ENCODE data around the gene CACNA1H.

The CACNA1H gene

GRCh38 chr16:1157639-1158455 is 4.9 kb downstream of the CACNA1H start:
- H3K4me3 ChIP-seq (ENCODE audit: low read depth, low read length) = no peak overlapping the region
- peak overlapping the region; percentile 100 for H3K27ac ChIP-seq
- peaks cover 44% of the 10 kb centered on the region for H3K4me1 ChIP-seq
- no peak for TF ChIP-seq CTCF (IDR thresholded peaks at IDR 0.05)
- H3K4me2 ChIP-seq (ENCODE audit: low read length) = no peak overlapping the region
- no peaks in the 10 kb centered on the region for H3K36me3 ChIP-seq (ENCODE audit: control insufficient read depth, insufficient read depth, low read length)
- H3K9ac ChIP-seq = peak overlapping the region; percentile 80
- peak overlapping the region; percentile 74 for H2AFZ ChIP-seq
- peaks cover 9% of the 10 kb centered on the region for H3K79me2 ChIP-seq
- no peaks in the 10 kb centered on the region for H3K27me3 ChIP-seq (ENCODE audit: control insufficient read depth, insufficient read depth, low read length)
- no peaks in the 10 kb centered on the region for H3K9me3 ChIP-seq (ENCODE audit: control insufficient read depth, low read length)

- peak overlapping the region; percentile 74 for H2AFZ ChIP-seq
- H3K36me3 ChIP-seq (ENCODE audit: control insufficient read depth, insufficient read depth, low read length) = no peaks in the 10 kb centered on the region
- H3K27me3 ChIP-seq (ENCODE audit: control insufficient read depth, insufficient read depth, low read length) = no peaks in the 10 kb centered on the region
- peaks cover 17% of the 10 kb centered on the region for H3K79me2 ChIP-seq
- no peaks in the 10 kb centered on the region for H3K9me3 ChIP-seq (ENCODE audit: control insufficient read depth, low read length)
- H3K9ac ChIP-seq = peak overlapping the region; percentile 80
- H3K4me2 ChIP-seq (ENCODE audit: low read length) = peak overlapping the region; percentile 47
- no peak overlapping the region for H3K4me3 ChIP-seq (ENCODE audit: low read depth, low read length)
- peak overlapping the region; percentile 100 for H3K27ac ChIP-seq
- H3K4me1 ChIP-seq = peaks cover 44% of the 10 kb centered on the region
- no peak for TF ChIP-seq CTCF (IDR thresholded peaks at IDR 0.05)
Measured at GRCh38 chr16:1158456-1159324, 5.8 kb downstream of the CACNA1H start.

GRCh38 chr16:1159325-1159972 is 6.5 kb downstream of the CACNA1H start:
- H3K9me3 ChIP-seq (ENCODE audit: control insufficient read depth, low read length) = no peaks in the 10 kb centered on the region
- H3K36me3 ChIP-seq (ENCODE audit: control insufficient read depth, insufficient read depth, low read length) = no peaks in the 10 kb centered on the region
- peak overlapping the region; percentile 74 for H2AFZ ChIP-seq
- no peak for TF ChIP-seq CTCF (IDR thresholded peaks at IDR 0.05)
- peaks cover 44% of the 10 kb centered on the region for H3K4me1 ChIP-seq
- H3K4me3 ChIP-seq (ENCODE audit: low read depth, low read length) = peak overlapping the region; percentile 51
- H3K27ac ChIP-seq = peak overlapping the region; percentile 100
- peak overlapping the region; percentile 86 for H3K4me2 ChIP-seq (ENCODE audit: low read length)
- no peaks in the 10 kb centered on the region for H3K27me3 ChIP-seq (ENCODE audit: control insufficient read depth, insufficient read depth, low read length)
- H3K79me2 ChIP-seq = peaks cover 24% of the 10 kb centered on the region
- peak overlapping the region; percentile 77 for H3K9ac ChIP-seq

- H3K4me2 ChIP-seq (ENCODE audit: low read length) = peak overlapping the region; percentile 86
- H3K79me2 ChIP-seq = peaks cover 31% of the 10 kb centered on the region
- peak overlapping the region; percentile 74 for H2AFZ ChIP-seq
- peaks cover 44% of the 10 kb centered on the region for H3K4me1 ChIP-seq
- H3K27ac ChIP-seq = peak overlapping the region; percentile 100
- no peaks in the 10 kb centered on the region for H3K9me3 ChIP-seq (ENCODE audit: control insufficient read depth, low read length)
- peak overlapping the region; percentile 77 for H3K9ac ChIP-seq
- no peaks in the 10 kb centered on the region for H3K36me3 ChIP-seq (ENCODE audit: control insufficient read depth, insufficient read depth, low read length)
- H3K27me3 ChIP-seq (ENCODE audit: control insufficient read depth, insufficient read depth, low read length) = no peaks in the 10 kb centered on the region
- TF ChIP-seq CTCF (IDR thresholded peaks at IDR 0.05) = peak; percentile 9
- H3K4me3 ChIP-seq (ENCODE audit: low read depth, low read length) = peak overlapping the region; percentile 51
Measured at GRCh38 chr16:1159973-1160772, 7.3 kb downstream of the CACNA1H start.
